H1 (cell line): ENCODE data around the gene CNN3. TPM values are rescaled to one million over a fixed set of nuclear protein-coding genes. Genes with fewer than 3 reads are reported as not detected.

Source experiments
- CTCF ChIA-PET: fragments of 300-600 bp; sonication (Branson Sonifier 250); formaldehyde crosslinking; loops from one replicate; lab custom pipeline; 2021; ENCODE audit not compliant: partially characterized antibody; lab: Charles Lee
- POLR2A ChIA-PET: fragments of 300-600 bp; sonication (Branson Sonifier 250); formaldehyde crosslinking; loops from one replicate; lab custom pipeline; 2021; ENCODE audit warnings: inconsistent platforms; ENCODE audit not compliant: partially characterized antibody; lab: Charles Lee
- DNase-seq, 2 experiments: peaks; one replicate each; pipeline versions ENCODE4 v3.0.0 to v3.0.0-alpha.2; 2010 to 2022; ENCODE audit warnings: low spot score in 2 of 2, low read depth in 1 of 2, mixed read lengths in 1 of 2
- FAIRE-seq: peaks from 2 replicates; lab custom pipeline; 2011; peaks lifted over from hg19 to GRCh38; lab: Jason Lieb, UNC
- H2AFZ ChIP-seq: 2 replicates; pipeline ENCODE4 v1.8.1; 2012; ENCODE audit warnings: low read length, inconsistent platforms
- H2AK5ac ChIP-seq: 2 replicates; pipeline ENCODE4 v1.6.1; 2013; ENCODE audit warnings: low read depth, low read length
- H2BK120ac ChIP-seq: replicated peaks from 2 replicates; pipeline ENCODE3; 2013; ENCODE audit warnings: low read depth, low read length, inconsistent platforms
- H2BK12ac ChIP-seq: 2 replicates; pipeline ENCODE4 v1.6.1; 2013; ENCODE audit warnings: low read depth, low read length
- H2BK15ac ChIP-seq: 2 replicates; pipeline ENCODE4 v1.6.1; 2013; ENCODE audit warnings: low read length
- H2BK20ac ChIP-seq: 2 replicates; pipeline ENCODE4 v1.6.1; 2013; ENCODE audit warnings: low read length
- H2BK5ac ChIP-seq: 2 replicates; pipeline ENCODE4 v1.6.1; 2013; ENCODE audit warnings: low read depth, low read length
- H3K14ac ChIP-seq: 2 replicates; pipeline ENCODE4 v1.6.1; 2013; ENCODE audit warnings: inconsistent platforms; ENCODE audit not compliant: insufficient read length
- H3K18ac ChIP-seq: 2 replicates; pipeline ENCODE4 v1.6.1; 2013; ENCODE audit warnings: low read length; ENCODE audit errors: extremely low read depth
- H3K23ac ChIP-seq: 2 replicates; pipeline ENCODE4 v1.6.1; 2013; ENCODE audit warnings: inconsistent platforms; ENCODE audit not compliant: insufficient read length
- H3K23me2 ChIP-seq: 2 replicates; pipeline ENCODE4 v1.6.1; 2013; ENCODE audit warnings: low read depth, low read length
- H3K27ac ChIP-seq: 2 replicates; pipeline ENCODE4 v1.6.1; 2011; ENCODE audit warnings: low read depth, low read length, inconsistent platforms
- H3K27me3 ChIP-seq, 4 experiments: replicated peaks in 1 of 4; 1 replicate in 1 of 4; 2 replicates in 3 of 4; pipeline versions ENCODE4 v1.6.1 to v1.8.1; 2011 to 2013; ENCODE audit warnings: low read length in 3 of 4, mild to moderate bottlenecking in 3 of 4, inconsistent platforms in 2 of 4, mixed read lengths in 2 of 4, moderate library complexity in 1 of 4; ENCODE audit not compliant: control insufficient read depth in 3 of 4, insufficient read depth in 3 of 4; ENCODE audit errors: extremely low read depth in 1 of 4
- H3K36me3 ChIP-seq, 4 experiments: 2 replicates each; pipeline versions ENCODE4 v1.6.1 to v1.8.1; 2011 to 2013; ENCODE audit warnings: mild to moderate bottlenecking in 4 of 4, low read length in 3 of 4, moderate library complexity in 2 of 4, control low read depth in 1 of 4, inconsistent platforms in 1 of 4; ENCODE audit not compliant: insufficient read depth in 4 of 4, control insufficient read depth in 2 of 4
- H3K4ac ChIP-seq: replicated peaks from 2 replicates; pipeline ENCODE3; 2013; ENCODE audit warnings: low read length, low read depth, mixed read lengths, inconsistent platforms; ENCODE audit not compliant: insufficient read length
- H3K4me1 ChIP-seq, 4 experiments: replicated peaks in 1 of 4; 1 replicate in 1 of 4; 2 replicates in 3 of 4; pipeline versions ENCODE4 v1.6.1 to v1.8.1; 2011 to 2013; ENCODE audit warnings: low read length in 3 of 4, inconsistent platforms in 2 of 4, mixed read lengths in 1 of 4; ENCODE audit not compliant: insufficient read depth in 4 of 4, control insufficient read depth in 3 of 4
- H3K4me2 ChIP-seq, 2 experiments: 2 replicates each; pipeline versions ENCODE4 v1.6.1 to v1.8.1; 2011 to 2013; ENCODE audit warnings: low read depth in 2 of 2, low read length in 2 of 2, control low read depth in 1 of 2, inconsistent platforms in 1 of 2, mild to moderate bottlenecking in 1 of 2; ENCODE audit not compliant: insufficient read depth in 1 of 2
- H3K4me3 ChIP-seq, 4 experiments: fragments of 200-600, 300-600 bp in 1 of 4; sonication (generic), shearing (Covaris generic), sonication (Bioruptor Twin) in 1 of 4; 2 replicates each; pipeline versions ENCODE4 v1.5.1 to v1.8.1; 2011 to 2016; ENCODE audit warnings: low read length in 4 of 4, low read depth in 3 of 4, control low read depth in 2 of 4, inconsistent platforms in 2 of 4, mild to moderate bottlenecking in 2 of 4, mixed read lengths in 1 of 4, moderate library complexity in 1 of 4; ENCODE audit not compliant: insufficient read depth in 2 of 4; ENCODE audit errors: extremely low read depth in 1 of 4
- H3K56ac ChIP-seq: replicated peaks from 2 replicates; pipeline ENCODE3; 2013; ENCODE audit warnings: low read depth, mild to moderate bottlenecking, mixed read lengths, low read length, inconsistent platforms; ENCODE audit not compliant: insufficient read length
- H3K79me1 ChIP-seq: 2 replicates; pipeline ENCODE4 v1.6.1; 2013; ENCODE audit warnings: low read depth, low read length, control low read depth
- H3K79me2 ChIP-seq, 2 experiments: 2 replicates each; pipeline versions ENCODE4 v1.6.1 to v1.8.1; 2012 to 2013; ENCODE audit warnings: low read length in 2 of 2, mild to moderate bottlenecking in 2 of 2, inconsistent platforms in 1 of 2; ENCODE audit not compliant: insufficient read depth in 2 of 2, control insufficient read depth in 1 of 2
- H3K9ac ChIP-seq, 4 experiments: replicated peaks in 1 of 4; 1 replicate in 1 of 4; 2 replicates in 3 of 4; pipeline versions ENCODE4 v1.6.1 to v1.8.1; 2011 to 2013; ENCODE audit warnings: low read depth in 3 of 4, low read length in 3 of 4, control low read depth in 2 of 4, mild to moderate bottlenecking in 2 of 4, moderate library complexity in 2 of 4, inconsistent platforms in 1 of 4; ENCODE audit errors: extremely low read depth in 1 of 4
- H3K9me3 ChIP-seq, 2 experiments: 2 replicates each; pipeline versions ENCODE4 v1.6.1 to v1.8.1; 2012 to 2013; ENCODE audit warnings: mild to moderate bottlenecking in 2 of 2, moderate library complexity in 2 of 2, control low read depth in 1 of 2, inconsistent platforms in 1 of 2, low read depth in 1 of 2, low read length in 1 of 2, mixed read lengths in 1 of 2; ENCODE audit not compliant: insufficient read depth in 2 of 2
- H4K20me1 ChIP-seq, 2 experiments: replicated peaks in 1 of 2; 2 replicates each; pipeline versions ENCODE3 to v1.8.1; 2011 to 2013; ENCODE audit warnings: inconsistent platforms in 2 of 2, low read length in 2 of 2, mild to moderate bottlenecking in 1 of 2; ENCODE audit not compliant: insufficient read depth in 2 of 2, control insufficient read depth in 1 of 2
- H4K5ac ChIP-seq: 2 replicates; pipeline ENCODE4 v1.6.1; 2013; ENCODE audit warnings: low read length, low read depth, mixed read lengths, inconsistent platforms; ENCODE audit not compliant: insufficient read length
- H4K8ac ChIP-seq: 2 replicates; pipeline ENCODE4 v1.8.0; 2013; ENCODE audit warnings: mild to moderate bottlenecking, moderate library complexity, low read length, inconsistent platforms; ENCODE audit not compliant: insufficient read depth; ENCODE audit errors: extremely low read depth
- H4K91ac ChIP-seq: replicated peaks from 2 replicates; pipeline ENCODE3; 2013; ENCODE audit warnings: low read length, mixed read lengths, inconsistent platforms; ENCODE audit not compliant: insufficient read length
- JUND ChIP-seq: IDR thresholded peaks from 2 replicates; pipeline ENCODE4 v1.6.1; 2011; ENCODE audit warnings: mild to moderate bottlenecking, improper control_type of control experiment, low read length
- RXRA ChIP-seq: IDR thresholded peaks from 2 replicates; pipeline ENCODE4 v1.6.1; 2011; ENCODE audit warnings: low read depth, mild to moderate bottlenecking, low read length, moderate library complexity; ENCODE audit not compliant: insufficient read depth
- SP4 ChIP-seq: IDR thresholded peaks from 2 replicates; pipeline ENCODE4 v1.6.1; 2012; ENCODE audit warnings: low read length, inconsistent platforms
- TAF7 ChIP-seq: optimal IDR thresholded peaks from 2 replicates; pipeline ENCODE3; 2011; ENCODE audit warnings: low read depth, mild to moderate bottlenecking, inconsistent platforms, low read length, moderate library complexity, borderline replicate concordance
- TBP ChIP-seq: IDR thresholded peaks from 2 replicates; pipeline ENCODE4 v1.6.1; 2011; ENCODE audit warnings: low read depth, low read length, improper control_type of control experiment
- WGBS, 2 experiments: shearing (Covaris generic) in 1 of 2; methylation state at CpG; one replicate each; pipeline versions ENCODE4 v1.1.6 to v1.1.7; 2013 to 2015; ENCODE audit warnings: low lambda C conversion rate in 2 of 2, mixed read lengths in 2 of 2, inconsistent platforms in 1 of 2, low coverage in 1 of 2, missing lambda C conversion rate in 1 of 2; ENCODE audit not compliant: insufficient replicate concordance in 2 of 2, insufficient coverage in 1 of 2, insufficient read length in 1 of 2; ENCODE audit errors: extremely low coverage in 1 of 2, missing lambda C conversion rate in 1 of 2; 5-methylcytosine and 5-hydroxymethylcytosine counted together
- polyA plus RNA-seq, 7 experiments: library from polyadenylated mRNA; depleted of rRNA in 3 of 7; stranded (reverse) in 5 of 7; unstranded in 2 of 7; fragments of >200 nt in 5 of 7; fragments of 200-250 nt in 2 of 7; gene quantifications; 1 replicate in 5 of 7; 2 replicates in 1 of 7; 4 replicates in 1 of 7; pipeline versions ENCODE4 v1.2.1 to v1.2.3, GENCODE V29; 2011 to 2013; ENCODE audit warnings: missing spikeins in 2 of 7, mixed read lengths in 2 of 7
- total RNA-seq: library from RNA; stranded (reverse); fragmentation: NEBNext Ultra II Directional; extraction: Animal tissue kit (Norgen Biotek cat#: 25700); gene quantifications from 2 replicates; pipeline ENCODE4 v1.2.1, GENCODE V29; 2021

The CNN3 gene
- total and polyA plus RNA-seq, 2 of the 8 experiments (the other 6 are each of a cell fraction or from before 2014, with no cell fraction given) = 134 to 266 TPM

GRCh38 chr1:94908190-94908589 lies 18.7 kb downstream of the CNN3 start:
- no peak overlapping the region for H2BK20ac ChIP-seq
- no peak overlapping the region for H3K4ac ChIP-seq
- no peak overlapping the region for H3K56ac ChIP-seq
- no peak overlapping the region for H3K23ac ChIP-seq
- WGBS, 2 experiments = 81% methylated on average over 7 of the region's 7 CpGs; no CpG with 5 or more reads in 1 of the 2 experiments
- CTCF ChIA-PET = interaction anchor here (0.6 to 3.3 kb wide), 7 partner anchors 8 to 135 kb away, joined by 3 to 9 read pairs (median 3); no protein-coding TSS in a partner anchor
- peaks cover 8 to 26% (median 14%) of the 10 kb centered on the region in 4 experiments for H3K4me1 ChIP-seq
- H2AFZ ChIP-seq = no peak overlapping the region
- H4K91ac ChIP-seq = no peak overlapping the region
- no peak overlapping the region; the same call in 1 of the 2 replicates for H2AK5ac ChIP-seq
- TF ChIP-seq TBP (peak; percentile 36; the same call in 1 of the 2 replicates), TAF7 (no peak), RXRA (no peak), SP4 (no peak), JUND (no peak)
- TF ChIP-seq, all 59 proteins: peak for 1
- peaks cover 13% of the 10 kb centered on the region for H3K79me1 ChIP-seq
- POLR2A ChIA-PET = interaction anchor here (1.0 to 4.5 kb wide), 3 partner anchors 11 to 22 kb away, joined by 3 to 29 read pairs (median 7); no protein-coding TSS in a partner anchor
- H3K9me3 ChIP-seq = no peaks in the 10 kb centered on the region
- peaks cover 0 to 13% (median under 1%) of the 10 kb centered on the region in 4 experiments; a peak in 4 of 8 replicates for H3K36me3 ChIP-seq
- H3K14ac ChIP-seq = no peak overlapping the region
- no peak overlapping the region for H4K8ac ChIP-seq
- no peak overlapping the region for H4K5ac ChIP-seq
- H3K4me2 ChIP-seq = peak overlapping the region in 1 of 2 experiments; percentile 64; a peak in 1 of 4 replicates
- H3K18ac ChIP-seq = no peak overlapping the region
- DNase-seq = no peak
- no peak for FAIRE-seq
- no peak overlapping the region for H2BK15ac ChIP-seq
- peaks cover 48 to 49% of the 10 kb centered on the region in 2 experiments for H4K20me1 ChIP-seq
- peak overlapping the region; percentile 53; the same call in 1 of the 2 replicates for H2BK5ac ChIP-seq
- peaks cover 39 to 98% of the 10 kb centered on the region in 2 experiments for H3K79me2 ChIP-seq
- no peak overlapping the region for H2BK120ac ChIP-seq
- no peak overlapping the region for H3K9ac ChIP-seq
- no peaks in the 10 kb centered on the region for H3K27me3 ChIP-seq
- no peak overlapping the region for H2BK12ac ChIP-seq
- no peaks in the 10 kb centered on the region for H3K23me2 ChIP-seq
- no peak overlapping the region for H3K27ac ChIP-seq
- no peak overlapping the region for H3K4me3 ChIP-seq
